GM19193 (cell line): ENCODE data around the gene PSMF1.

Experiments used
- POLR2A ChIP-seq: IDR thresholded peaks from 4 replicates; pipeline ENCODE4 v1.6.1; 2011; ENCODE audit not compliant: insufficient read depth, insufficient read length; ENCODE audit errors: extremely low read depth

Gene PSMF1

DNA sequence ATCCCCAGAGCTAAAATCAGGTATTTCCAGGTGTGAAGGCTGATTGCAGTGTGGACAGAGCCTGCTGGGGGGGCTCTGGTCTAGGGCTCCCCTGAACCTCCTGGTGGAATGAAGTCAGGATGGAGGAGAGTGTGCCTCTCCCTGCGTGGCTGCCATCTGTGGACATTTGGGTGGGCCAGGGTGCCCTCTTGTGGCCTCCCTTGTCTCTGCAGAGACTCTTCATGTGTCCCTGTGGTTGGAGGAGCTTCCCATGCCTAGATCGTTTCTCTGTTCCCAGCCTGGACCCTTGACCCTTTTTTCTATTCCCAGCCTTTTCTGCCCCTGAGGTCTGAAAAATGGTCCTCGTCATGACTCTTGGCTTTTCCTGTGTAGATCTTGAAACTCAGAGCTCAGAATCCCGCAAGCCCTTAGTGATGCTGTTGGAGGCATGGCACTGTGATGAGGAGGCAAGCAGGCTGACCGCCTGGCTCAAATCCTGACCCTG is 9.9 kb upstream of the PSMF1 start:
- TF ChIP-seq POLR2A, result no peak

DNA sequence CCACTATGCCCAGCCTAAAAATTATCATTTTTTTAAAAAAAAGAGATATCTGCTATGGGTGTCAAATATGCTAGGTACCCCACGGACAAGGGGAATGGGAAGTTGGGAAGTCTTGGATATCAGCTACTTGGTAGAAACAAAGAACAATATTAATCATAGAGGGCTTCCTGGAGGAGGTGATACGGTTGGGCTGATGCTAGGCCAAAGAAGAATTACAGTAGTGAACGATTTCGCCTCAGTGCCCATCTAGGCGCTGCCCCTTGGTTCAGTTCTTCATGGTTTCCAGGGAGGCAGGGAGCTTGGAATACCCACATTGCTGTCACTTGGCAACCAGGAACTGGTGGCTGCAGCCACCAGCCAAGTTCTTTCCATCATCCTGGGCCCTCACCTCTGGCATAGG is 5.5 kb upstream of the PSMF1 start:
- TF ChIP-seq POLR2A, result no peak

DNA sequence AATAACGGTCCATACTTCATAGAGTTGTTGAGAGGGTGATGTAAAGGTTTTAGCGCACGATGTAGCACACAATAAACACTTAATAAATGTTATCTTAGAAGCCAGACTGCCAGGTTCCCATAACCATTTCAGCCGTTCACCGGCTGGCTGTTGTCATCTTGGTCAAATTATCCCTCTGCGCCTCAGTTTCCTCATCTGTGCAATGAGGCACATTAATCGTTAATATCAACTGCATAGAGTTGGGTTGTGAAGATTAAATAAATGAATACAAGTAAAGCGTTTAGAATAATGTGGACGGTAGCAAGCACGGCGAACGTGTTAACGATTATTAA is 432 bp upstream of the PSMF1 start:
- no peak for TF ChIP-seq POLR2A

DNA sequence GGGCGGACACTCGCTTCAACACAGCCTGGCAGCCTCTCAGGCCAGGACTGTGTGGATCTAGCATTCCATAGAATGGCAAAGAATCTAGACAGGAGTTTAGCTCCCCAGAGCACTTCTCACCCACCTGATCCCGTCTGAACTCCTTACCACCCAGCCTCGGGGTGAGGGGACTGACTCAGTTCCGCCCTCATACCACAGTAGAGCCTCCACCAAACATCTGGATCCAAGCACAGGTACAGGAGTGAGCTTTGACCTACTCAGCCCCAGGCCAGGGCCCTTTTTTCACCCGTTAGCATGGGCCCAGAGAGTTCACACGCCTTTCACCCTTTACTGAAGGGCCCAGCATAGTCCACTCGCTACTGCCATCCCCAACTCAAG is 715 bp downstream of the PSMF1 start:
- no peak for TF ChIP-seq POLR2A

DNA sequence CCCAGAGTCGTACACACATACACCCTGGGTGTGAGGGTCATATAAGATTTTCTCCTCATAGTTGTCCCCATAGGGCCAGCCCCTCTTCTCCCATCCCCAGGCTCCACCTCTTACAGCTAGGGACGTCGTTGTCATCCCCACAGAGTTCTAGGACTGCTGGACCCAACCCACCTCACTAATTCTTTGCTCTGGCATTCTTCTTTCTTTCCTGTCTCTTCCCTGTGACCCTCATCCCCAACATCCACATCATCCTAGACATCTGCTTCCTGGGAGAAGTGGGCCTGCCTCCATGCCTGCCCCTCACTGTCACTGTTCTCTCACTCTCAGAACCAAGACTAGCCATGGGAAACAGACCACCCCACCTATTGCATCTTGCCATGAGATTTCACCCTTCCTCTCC is 1.1 kb downstream of the PSMF1 start:
- TF ChIP-seq POLR2A, result no peak

DNA sequence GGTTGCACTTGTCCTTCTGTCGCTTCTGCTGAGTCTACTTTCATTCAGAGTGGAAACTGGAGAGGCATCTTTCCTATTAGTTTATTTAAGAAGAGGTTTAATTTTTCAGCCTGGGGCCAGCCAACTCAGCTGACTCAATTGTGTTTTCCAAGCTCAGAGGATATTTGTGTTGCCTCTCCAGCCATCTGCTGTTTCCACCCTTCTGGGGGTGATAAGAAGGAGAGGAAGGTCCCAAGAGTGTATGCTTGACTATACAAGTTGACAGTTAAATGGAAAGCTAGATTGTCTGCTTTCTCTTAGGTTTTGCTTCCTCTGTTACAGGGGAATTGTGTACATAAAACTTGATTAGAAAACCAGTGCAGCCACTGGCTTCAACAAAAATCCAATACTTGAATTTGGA is 3.0 kb downstream of the PSMF1 start:
- TF ChIP-seq POLR2A, result no peak

DNA sequence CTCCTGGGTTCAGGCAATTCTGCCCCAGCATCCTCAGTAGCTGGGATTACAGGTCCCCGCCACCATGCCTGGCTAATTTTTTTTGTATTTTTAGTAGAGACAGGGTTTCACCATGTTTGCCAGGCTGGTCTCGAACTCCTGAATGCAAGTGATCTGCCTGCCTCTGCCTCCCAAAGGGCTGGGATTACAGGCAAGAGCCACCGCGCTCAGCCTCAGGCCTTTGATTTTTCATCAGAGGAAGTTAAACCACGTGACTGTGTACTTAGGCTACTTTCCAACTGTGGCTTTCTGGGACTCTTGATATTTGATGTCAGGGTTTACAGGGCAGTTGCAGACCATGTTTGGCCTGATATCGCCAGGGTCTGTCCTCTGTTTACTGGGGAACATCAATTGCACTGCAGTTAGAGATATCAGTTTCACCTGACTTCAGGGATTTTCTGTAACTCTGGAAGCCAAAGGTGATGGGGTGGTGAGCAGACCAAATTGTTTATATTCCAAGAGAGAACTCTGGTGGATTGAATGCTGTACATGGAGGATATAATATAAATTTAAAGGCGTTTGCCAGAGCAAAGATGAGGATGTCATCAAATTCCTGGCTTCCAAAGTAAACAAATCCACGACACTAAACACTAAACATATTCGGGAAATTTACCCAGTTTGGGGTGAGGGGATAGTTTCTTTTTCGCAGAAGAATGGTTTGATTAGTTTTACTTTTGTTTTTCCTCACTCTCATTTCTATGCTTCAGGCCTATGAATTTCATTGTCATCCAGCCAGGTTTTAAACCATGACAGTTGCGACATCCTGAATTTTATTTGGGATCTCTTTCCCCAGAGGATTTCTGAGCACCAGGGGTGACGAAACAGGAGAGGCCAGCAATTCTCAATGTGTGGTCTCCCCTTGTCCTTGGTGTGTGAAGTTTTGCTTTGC is 4.2 kb downstream of the PSMF1 start:
- no peak for TF ChIP-seq POLR2A

DNA sequence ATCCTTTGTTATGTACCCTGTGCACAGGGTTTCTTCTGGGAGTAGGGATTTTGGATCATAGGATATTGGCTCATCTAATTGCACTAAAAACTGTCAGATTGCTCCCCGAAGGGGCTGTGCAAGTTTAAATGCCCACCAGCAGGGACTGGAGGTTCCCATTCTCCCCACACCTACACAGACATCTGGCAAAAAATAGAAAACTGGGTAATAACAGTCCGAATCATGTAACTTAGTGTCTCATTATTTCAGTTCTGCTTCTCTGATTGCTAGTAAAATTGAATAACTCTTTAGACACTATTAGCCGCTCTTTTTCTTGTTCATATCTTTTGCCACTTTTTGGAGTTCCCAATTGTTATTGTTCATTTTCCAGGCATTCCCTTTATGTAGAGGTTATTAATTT is 5.3 kb downstream of the PSMF1 start:
- no peak for TF ChIP-seq POLR2A

DNA sequence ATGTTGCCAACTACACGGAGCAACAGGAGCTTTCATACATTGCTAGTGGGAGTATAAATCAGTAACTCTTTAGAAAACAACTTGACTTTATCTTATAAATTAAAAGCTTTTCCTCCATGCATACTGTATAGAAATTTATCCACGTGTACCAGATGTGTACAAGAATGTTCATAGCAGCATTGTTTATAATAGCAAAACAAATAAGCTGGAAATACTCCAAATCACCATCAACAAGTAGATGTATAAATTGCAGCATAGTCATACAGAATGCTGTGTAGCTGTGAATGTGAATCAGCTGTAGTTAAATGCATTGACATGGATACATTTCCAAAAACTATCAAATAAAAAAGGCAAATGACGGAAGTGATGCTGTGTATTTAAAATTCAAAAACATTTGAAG is 6.0 kb downstream of the PSMF1 start:
- TF ChIP-seq POLR2A, result no peak

DNA sequence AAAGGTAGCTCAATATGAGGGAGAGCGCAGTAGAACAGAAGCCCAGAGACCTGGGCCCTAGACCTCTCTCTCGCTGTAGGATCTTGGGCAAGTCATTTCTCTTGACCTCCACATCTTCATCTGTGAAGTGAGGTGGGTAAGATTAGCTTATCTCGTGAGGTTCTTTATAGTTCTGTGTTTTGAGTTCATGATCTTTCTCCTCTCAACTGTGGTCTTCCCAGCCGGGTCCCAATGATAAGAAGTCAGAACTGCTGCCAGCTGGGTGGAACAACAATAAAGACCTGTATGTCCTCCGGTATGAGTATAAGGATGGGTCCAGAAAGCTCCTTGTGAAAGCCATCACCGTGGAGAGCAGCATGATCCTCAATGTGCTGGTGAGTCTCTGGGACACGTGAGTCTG is 6.9 kb downstream of the PSMF1 start:
- TF ChIP-seq POLR2A, result no peak

DNA sequence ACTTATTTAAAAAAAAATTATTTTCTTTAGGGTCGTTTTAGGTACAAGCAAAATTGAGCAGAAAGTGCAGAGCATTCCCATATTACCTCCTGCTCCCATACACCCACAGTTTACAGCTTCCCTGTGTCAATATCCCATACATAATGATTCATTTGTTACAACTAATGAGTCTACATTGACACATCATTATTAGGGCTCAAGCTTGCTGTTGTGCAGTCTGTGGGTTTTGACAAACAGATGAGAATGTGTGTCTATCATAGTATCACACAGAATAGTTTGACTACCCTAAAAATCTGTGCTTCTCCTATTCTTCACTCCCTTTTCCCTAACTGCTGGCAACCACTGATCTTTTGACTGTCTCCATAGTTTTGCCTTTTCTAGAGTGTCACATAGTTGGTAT is 9.4 kb downstream of the PSMF1 start:
- TF ChIP-seq POLR2A, result no peak

DNA sequence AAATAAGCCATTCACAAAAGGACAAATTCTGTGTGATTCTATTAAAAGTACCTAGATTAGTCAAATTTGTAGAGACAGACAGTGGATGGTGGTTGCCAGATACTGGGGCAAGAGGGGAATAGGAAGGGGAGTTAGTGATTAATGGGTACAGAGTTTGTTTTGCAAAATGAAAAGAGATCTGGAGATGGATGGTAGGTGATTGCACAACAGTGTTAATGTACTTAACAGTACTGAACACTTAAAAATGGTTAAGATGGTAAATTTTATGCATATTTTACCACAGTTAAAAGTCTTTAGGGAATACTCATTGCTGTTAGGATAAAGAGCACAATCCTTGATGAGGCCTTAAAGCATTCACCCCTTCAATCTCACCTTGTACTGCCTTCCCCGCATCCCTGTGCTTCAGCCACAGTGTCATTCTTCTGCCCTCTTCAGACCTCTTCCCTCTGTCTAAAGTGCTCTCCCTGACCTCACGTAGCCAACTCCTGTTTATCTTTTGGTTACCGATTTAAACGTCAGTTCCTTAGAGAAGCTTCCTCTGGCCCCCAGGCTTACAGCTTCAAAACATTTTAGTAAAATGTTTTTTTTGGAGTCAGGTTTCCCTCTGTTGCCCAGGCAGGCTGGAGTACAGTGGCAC is 11.8 kb downstream of the PSMF1 start:
- TF ChIP-seq POLR2A, result no peak

DNA sequence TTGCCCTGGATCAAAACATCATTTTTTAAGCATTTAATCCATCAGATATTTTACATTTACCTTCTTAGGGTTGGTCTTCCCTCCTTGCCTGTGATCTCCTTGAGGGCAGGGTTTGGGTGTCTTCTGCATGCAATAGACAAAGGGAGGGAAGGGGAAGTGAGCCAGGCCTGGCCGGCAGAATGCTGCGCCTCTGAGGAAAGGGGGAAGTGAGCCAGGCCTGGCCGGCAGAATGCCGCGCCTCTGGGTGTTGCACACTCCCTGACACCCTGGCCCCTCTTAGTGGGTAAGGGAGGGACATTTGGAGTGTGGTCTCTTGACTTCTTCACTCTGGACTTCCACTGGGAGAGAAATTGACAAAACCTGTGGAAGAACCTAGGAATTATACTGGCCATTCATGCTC is 12.4 kb downstream of the PSMF1 start:
- TF ChIP-seq POLR2A, result no peak

DNA sequence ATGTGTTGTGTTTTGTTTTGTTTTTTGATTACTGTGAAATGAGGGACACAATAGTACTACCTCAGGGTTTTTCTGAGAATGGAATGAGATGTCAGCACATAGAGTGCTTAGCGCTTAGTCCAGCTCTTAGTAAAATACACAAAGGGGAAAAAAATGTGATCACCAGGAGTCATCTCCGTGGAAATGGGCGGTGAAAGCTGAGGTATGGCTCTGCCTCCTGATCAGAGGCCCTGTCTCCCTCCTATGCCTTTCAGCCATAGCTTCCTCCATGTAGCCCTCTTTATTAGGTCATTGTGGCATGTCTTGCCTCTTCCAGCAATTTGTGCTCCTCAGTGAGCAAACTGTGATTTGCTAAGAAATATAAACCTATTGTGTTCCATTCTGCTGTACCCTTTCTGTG is 13.0 kb downstream of the PSMF1 start:
- TF ChIP-seq POLR2A, result no peak

DNA sequence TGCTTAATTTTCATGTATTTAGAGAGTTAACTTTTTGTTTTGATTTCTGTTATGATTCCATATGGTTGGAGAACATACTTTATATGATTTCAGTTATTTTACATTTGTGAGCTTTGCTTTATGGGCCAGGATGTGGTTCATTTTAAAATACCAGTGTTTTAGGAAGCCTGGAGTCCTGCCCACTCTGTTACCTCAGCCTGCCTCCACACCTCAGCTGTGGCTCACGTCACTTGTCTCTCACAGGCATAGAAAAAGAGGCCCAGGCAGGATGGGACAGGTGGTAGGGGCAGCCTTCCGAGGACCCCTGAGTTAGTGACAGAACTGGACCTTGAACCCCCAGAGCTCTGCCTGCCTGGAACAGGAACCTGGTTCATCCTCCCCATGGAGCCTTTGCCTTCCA is 16.0 kb downstream of the PSMF1 start:
- no peak for TF ChIP-seq POLR2A

DNA sequence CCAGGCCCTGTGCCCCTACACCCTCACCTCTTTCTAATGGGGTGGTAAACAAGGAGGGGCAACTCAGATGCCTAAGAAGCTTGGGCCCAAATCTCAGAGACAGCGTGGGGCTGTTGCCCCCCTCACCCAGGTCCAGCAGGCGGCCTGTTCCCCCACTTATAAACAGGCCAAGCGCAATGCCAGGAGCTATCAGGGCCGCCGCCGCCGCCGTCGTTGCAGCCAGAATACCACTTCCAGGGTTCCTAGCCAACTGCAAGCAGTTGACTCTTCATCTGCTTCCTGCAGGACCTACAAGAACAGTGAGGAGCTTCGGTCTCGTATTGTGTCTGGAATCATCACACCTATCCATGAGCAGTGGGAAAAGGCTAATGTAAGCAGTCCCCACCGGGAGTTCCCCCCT is 16.4 kb downstream of the PSMF1 start:
- no peak for TF ChIP-seq POLR2A
